HCT116 (cell line): ENCODE data around the gene COBLL1.

Experiments used
- CEBPB ChIP-seq: IDR thresholded peaks from 2 replicates; pipeline ENCODE4 v1.6.1; 2012; ENCODE audit warnings: low read depth
- ELF1 ChIP-seq: IDR thresholded peaks from 2 replicates; pipeline ENCODE4 v1.6.1; 2012; ENCODE audit warnings: low read depth, borderline replicate concordance
- EZH2 ChIP-seq: fragments of 200-600 bp; sonication (generic); IDR thresholded peaks from 2 replicates; pipeline ENCODE4 v1.6.1; 2017; ENCODE audit warnings: antibody characterized with exemption, mixed run types
- EZH2phosphoT487 ChIP-seq: fragments of 200-600 bp; IDR thresholded peaks from 2 replicates; pipeline ENCODE4 v1.6.1; 2018; ENCODE audit warnings: antibody characterized with exemption, borderline replicate concordance
- FOSL1 ChIP-seq: IDR thresholded peaks from 2 replicates; pipeline ENCODE4 v1.6.1; 2012; ENCODE audit warnings: low read depth
- POLR2A ChIP-seq: IDR thresholded peaks from 2 replicates; pipeline ENCODE4 v1.7.0; 2011; ENCODE audit warnings: borderline replicate concordance; ENCODE audit not compliant: insufficient read depth, insufficient read length; ENCODE audit errors: extremely low read depth
- POLR2AphosphoS5 ChIP-seq: IDR thresholded peaks from 2 replicates; pipeline ENCODE4 v1.6.1; 2011; ENCODE audit warnings: mild to moderate bottlenecking, low read depth, low read length, moderate library complexity
- RAD21 ChIP-seq: IDR thresholded peaks from 2 replicates; pipeline ENCODE4 v1.6.1; 2012; ENCODE audit warnings: low read depth, mild to moderate bottlenecking
- SIN3A ChIP-seq: IDR thresholded peaks from 2 replicates; pipeline ENCODE4 v1.6.1; 2012; ENCODE audit warnings: low read depth
- SP1 ChIP-seq: IDR thresholded peaks from 2 replicates; pipeline ENCODE4 v1.6.1; 2012; ENCODE audit warnings: low read depth
- SRF ChIP-seq: IDR thresholded peaks from 2 replicates; pipeline ENCODE4 v1.6.1; 2012; ENCODE audit warnings: low read depth
- TF ChIP-seq, protein P1 (sequence below), 3 experiments: fragments of 200-600 bp in 1 of 3; sonication (generic) in 1 of 3; IDR thresholded peaks in 2 of 3; conservative IDR thresholded peaks in 1 of 3; 2 replicates each; pipeline ENCODE4 v1.5.1; 2012 to 2017; ENCODE audit warnings: low read depth in 2 of 3, low read length in 2 of 3, antibody characterized with exemption in 1 of 3, borderline replicate concordance in 1 of 3, control low read depth in 1 of 3, mild to moderate bottlenecking in 1 of 3, mixed read lengths in 1 of 3, mixed run types in 1 of 3, moderate library complexity in 1 of 3; ENCODE audit not compliant: insufficient read depth in 1 of 3

DNA sequence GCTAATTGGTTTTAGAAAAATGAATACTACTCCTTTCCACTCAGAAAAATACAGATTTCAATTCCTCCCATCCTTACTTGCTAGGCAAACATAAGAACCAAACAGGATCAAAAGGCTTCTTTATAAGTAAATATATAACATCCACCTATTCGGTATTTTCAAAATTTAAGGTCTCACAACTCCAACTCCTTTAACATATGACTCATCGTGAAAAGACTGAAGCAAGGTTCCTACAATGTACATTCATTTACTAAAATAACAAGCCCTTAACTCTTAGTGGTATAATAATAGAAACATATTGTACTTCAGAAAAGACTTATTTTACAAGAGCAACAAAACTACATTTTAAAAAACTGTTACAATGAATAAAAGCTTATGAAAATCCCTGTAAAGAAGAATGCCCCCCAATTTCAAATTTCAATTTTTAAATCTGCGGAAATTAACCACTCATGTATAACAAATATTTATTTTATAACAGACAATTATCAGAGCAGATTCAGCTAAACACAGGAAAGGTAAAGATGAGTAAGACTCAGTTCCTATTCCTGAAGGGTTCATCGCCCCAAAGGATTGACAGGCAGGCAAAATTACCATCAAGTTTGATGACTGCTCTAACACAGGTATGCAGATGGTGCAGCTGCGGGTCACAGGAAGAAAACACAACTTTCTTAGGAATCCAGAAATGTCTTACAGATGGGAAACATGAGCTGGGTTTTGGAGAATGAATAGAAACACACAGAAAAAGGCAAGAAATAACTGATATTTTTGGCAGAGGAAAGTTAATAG lies 96.4 kb downstream of the COBLL1 start:
- TF ChIP-seq, protein P1, sequence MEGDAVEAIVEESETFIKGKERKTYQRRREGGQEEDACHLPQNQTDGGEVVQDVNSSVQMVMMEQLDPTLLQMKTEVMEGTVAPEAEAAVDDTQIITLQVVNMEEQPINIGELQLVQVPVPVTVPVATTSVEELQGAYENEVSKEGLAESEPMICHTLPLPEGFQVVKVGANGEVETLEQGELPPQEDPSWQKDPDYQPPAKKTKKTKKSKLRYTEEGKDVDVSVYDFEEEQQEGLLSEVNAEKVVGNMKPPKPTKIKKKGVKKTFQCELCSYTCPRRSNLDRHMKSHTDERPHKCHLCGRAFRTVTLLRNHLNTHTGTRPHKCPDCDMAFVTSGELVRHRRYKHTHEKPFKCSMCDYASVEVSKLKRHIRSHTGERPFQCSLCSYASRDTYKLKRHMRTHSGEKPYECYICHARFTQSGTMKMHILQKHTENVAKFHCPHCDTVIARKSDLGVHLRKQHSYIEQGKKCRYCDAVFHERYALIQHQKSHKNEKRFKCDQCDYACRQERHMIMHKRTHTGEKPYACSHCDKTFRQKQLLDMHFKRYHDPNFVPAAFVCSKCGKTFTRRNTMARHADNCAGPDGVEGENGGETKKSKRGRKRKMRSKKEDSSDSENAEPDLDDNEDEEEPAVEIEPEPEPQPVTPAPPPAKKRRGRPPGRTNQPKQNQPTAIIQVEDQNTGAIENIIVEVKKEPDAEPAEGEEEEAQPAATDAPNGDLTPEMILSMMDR (IDR thresholded peaks at IDR 0.05 in 2 of 3, conservative IDR thresholded peaks at IDR 0.05 in 1 of 3; ENCODE audit: borderline replicate concordance in 1 of 3, insufficient read depth in 1 of 3, low read depth in 2 of 3, low read length in 2 of 3): no peak
- TF ChIP-seq SIN3A (no peak), POLR2AphosphoS5 (no peak), FOSL1 (no peak), EZH2phosphoT487 (no peak), POLR2A (no peak), EZH2 (no peak), SRF (no peak), ELF1 (no peak), CEBPB (no peak), RAD21 (no peak), SP1 (no peak)
